Activated T-cell treated with anti-CD3 and anti-CD28 coated beads for 4 hours (primary cell): ENCODE measurements around the gene INTS11.
"Not testable (repeated sequence)": the region's sequence is repeated elsewhere in the genome, so short reads cannot be mapped to it uniquely, and the experiment has no call there.

ENCODE experiments used
- DNase-seq: peaks from one replicate; pipeline ENCODE4 v3.0.0-alpha.2; 2020

Gene INTS11

DNA sequence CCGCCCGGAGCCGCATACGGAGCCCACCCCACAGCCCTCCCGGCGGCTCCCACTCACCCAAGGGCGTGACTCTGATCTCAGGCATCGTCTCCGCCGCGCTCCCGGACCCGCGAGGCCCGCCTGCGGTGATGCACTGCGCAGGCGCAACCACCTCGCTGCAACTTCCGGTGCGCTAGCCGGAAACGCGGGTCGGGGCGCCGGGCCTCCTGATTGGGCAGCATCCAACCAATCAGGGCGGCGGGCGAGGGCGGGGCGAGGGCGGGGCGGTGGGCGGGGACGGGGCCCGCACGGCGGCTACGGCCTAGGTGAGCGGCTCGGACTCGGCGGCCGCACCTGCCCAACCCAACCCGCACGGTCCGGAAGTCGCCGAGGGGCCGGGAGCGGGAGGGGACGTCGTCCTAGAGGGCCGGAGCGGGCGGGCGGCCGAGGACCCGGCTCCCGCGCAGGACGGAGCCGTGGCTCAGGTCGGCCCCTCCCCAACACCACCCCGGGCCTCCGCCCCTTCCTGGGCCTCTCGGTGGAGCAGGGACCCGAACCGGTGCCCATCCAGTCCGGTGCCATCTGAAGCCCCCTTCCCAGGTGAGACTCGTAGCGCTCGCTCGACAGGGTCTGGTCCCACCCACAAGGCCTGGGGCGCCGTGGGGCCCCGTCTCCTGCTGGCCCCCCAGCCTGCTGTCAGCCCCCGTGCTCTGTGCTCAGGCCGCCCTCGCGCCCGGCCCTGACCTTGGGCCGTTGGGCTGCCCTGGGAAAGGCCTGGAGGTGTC lies at the start of gene INTS11, which contains the start of gene CPTP:
Gene INTS11, minus strand, starts transcription at position 137 of the 764 bp plus-strand sequence. Its CDS starts 52 bp downstream, at position 85.
Gene CPTP, plus strand, starts transcription at position 279 of the 764 bp plus-strand sequence. CDS start 2,109 bp downstream, outside the sequence.
- DNase-seq, result peak; percentile 95

DNA sequence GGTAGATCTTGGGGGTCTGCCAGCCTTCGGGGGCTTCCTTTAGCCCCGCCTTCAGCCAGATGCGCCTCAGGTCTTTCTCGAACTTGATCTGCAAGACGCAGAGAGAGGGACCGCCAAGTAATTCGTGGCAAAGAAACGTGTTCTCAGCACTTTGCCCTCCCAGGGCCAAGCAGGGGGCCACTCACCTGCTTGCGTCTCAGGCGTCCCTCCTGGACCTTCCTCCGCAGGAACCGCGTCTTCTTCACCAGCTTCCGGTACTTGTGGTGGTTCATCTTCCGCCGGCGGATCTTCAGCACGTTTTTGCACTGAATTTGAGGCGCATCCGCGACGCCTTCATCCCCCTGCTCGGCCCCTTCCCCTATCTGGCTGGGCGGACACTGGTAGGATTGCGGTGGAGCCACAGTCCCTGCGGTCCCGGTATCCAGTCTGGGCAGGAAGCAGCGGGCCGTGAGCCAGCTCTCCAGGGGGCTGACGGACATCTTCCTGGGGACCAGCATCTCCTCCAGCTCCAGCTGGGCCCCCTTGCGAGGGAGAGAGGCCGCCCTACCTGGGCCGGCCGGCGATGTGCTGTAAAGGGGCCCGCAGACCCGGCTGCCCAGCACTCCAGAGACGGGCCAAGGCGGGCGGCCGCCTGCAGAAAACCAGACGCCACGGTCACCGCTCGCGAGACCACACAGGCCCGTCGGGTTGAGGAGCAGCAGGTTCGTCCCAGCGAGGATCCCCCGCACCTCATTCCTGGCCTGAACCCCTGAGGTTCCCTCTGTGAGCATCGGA lies 49.5 kb upstream of the INTS11 start:
- no peak for DNase-seq

DNA sequence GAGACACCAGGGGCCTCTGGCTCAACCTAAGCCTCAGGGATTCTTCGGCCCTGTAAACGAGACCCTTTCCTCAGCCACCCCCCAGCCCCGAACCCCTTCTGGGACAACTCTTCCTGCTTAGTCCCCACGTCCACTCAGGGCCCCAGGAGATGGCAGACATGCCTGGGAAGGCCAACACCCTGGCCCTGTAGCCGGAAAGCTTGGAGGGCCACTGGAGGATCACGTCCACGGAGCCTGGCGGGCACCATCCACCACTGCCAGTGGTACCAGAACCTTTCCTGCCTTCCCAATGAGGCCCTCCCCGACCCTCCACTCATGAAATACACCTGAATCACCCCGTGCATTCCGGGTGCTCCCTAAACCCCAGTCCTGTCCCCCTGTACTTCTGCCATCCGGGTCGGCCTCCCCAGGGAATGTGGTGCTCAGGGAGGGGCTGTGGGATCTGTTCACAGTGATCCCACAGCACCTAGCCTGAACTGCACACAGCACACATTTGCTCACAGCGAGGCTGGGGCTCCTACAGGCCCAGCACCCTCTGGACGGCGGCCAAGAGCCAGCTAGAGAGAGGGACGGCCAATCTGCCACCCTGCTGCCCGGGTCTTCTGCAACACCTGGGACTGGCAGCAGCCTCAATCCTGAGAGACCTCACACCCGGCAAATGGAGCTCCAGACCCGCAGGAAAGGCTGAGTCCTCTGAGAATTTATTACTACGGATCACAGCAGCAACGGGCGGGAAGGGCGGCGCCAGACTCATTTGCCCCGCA lies 48.8 kb upstream of the INTS11 start:
- DNase-seq, result no peak

DNA sequence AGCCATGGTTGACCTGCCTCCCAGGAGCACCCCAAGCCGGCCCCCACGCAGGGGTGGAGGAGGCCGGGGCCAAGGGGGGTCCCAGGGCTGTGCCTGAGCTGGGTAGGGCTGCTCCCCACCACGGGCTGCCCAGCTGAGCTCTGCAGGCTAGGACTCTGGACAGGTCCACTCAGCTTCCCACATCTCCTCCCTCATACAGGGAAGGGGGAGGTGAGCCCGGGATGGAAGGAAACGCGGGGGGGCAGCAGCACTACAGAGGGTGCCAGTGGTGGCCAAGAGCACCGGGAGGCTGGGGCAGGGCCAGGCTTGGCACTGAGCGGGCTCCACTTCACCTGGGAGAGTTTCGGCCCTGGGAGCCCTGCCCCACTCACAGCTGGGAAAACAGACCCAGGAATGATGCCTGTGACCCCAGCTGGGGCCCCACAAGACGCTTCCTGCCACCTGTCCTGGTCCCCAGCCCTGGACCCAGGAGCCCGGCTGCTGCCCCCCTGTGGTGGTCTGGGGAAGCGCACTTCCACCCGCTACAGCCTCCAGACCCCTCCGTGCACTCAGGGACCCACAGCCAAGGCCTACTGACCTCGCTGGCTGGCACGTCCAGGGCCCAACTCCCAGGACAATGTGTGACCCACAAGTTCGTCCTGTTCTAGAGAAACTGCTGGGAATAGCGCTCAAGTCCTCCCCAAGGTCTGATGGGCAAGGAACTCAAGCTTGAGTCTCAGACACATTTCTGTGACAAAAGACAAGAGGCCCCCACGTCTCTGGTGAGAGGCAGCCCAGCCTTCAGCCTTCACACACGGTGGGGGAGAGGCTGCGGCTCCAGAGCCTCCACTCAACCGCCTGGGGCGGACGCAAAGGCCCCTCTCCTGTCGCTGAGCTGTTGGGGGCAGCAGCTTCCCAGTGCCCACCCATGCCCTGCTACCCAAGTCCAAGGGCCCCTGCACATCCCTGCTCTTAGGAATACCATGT lies 47.6 kb upstream of the INTS11 start:
- peak; percentile 67 for DNase-seq

DNA sequence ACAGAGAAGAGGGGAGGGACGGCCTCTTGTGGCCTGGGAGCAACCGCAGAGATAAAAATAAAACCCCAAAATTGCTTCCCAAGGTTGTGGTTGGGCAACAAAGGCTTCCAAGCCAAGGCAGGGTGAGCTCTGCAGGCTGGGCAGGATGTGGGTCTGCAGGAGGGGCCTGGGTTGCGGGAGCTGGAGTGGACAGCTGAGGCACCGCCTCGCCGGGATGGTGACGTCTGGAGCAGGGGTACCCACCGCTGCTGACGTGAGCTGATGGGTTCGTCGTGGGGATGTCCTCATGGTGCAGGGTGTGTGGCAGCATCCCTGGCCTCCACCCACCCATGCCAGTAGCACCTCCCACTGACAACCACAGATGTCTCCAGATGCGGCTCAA lies 46.9 kb upstream of the INTS11 start:
- no peak for DNase-seq

DNA sequence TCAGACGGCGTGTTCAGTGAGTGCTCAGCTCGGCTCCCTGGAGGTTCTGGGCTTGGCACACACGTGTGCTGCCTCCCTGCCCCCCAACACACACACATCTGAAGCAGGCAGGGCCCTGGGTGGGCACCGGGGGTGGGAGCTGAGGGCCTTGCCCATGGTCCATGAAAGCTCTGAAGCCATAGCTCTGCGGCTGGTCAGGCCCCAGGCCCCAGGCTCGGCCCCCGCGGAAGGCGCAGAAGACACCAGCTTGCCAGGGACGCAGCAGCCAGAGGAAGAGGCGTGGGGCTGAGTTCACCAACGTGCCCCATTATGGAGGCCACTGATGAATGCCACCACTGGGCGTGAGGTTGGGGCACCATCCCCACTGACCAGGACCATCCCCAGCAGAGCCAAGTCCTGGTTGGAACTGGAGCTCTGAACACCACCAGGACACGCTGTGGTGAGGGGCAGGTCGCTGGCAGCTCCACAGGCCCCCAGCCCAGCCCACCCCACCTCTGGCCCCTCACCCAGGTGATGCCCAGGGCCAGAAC lies 46.4 kb upstream of the INTS11 start:
- DNase-seq, result no peak

DNA sequence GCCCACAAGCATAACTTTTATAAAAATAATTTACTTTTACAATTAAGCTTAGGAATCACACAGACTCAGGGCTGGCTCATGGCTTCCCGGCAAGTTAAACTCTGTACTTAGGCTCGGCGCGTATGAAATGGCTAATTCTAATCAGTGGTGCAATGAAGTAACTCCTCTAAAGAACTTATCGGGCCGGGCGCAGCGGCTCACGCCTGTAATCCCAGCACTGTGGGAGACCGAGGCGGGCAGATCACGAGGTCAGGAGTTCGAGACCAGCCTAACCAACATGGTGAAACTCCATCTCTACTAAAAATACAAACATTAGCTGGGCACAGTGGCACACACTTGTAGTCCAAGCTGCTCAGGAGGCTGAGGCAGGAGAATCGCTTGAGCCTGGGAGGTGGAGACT lies 45.6 kb upstream of the INTS11 start:
- not testable (repeated sequence) for DNase-seq

DNA sequence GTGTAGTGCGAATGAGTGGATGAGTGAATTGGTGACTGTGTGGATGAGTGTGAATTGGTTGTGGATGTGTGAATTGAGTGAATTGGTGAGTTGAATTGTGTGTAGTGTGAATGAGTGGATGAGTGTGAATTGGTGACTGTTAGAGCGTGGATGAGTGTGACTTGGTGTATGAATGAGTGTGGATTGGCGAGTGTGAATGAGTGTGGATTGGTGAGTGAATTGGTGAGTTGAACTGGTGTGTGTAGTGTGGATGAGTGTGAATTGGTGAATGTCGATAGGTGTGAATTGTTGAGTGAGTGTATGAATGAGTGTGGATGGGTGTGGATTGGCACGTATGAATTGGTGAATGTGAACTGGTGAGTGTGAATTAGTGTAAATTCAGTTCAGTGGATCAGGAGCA lies 42.9 kb upstream of the INTS11 start:
- no peak for DNase-seq

DNA sequence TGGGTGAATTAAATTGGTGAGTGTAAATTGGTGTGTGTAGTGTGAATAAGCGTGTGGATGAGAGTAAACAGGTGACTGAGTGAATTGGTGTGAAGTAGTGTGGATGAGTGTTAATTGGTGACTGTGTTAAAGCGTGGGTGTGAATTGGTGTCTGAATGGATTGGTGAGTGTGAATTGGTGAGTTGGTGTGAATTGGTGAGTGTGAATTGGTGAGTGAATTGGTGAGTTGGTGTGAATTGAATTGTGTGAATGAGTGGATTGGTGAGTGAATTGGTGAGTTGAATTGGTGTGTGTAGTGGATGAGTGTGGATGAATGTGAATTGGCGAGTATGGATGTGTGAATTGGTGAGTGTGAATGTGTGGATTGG lies 42.2 kb upstream of the INTS11 start:
- no peak for DNase-seq

DNA sequence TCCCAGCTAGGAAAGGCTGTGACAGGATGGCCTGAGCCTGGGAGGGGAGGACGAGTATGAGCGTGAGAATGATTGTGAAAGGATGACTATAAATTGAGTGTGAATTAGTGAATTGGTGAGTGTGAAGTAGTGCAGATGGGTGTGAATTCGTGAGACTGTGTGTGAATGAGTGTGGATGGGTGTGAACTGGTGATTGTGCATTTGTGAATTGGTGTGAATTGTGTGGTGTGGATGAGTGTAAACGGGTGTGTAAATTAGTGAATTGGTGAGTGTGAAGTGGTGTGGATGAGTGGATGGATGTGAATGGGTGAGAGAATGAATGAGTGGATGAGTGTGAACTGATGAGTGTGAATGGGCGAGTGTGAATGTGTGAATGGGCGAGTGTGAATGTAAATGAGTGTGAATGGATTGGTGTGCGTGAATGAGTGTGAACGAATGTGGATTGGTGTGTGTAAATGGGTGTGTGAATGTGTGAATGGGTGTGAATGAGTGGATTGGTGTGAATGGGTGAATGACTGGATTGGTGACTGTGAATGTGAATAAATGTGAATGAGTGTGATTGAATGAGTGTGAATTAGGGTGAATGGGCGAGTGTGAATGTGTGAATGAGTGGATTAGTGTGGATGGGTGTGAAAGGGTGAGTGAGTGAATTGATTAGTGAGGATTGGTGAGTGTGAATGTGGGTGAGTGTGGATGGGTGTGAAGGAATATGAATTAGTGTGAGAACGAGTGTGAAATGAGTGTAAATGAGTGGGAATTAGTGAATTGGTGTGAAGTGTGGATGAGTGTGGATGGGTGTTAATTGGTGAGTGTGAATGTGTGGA lies 41.6 kb upstream of the INTS11 start:
- DNase-seq, result no peak

DNA sequence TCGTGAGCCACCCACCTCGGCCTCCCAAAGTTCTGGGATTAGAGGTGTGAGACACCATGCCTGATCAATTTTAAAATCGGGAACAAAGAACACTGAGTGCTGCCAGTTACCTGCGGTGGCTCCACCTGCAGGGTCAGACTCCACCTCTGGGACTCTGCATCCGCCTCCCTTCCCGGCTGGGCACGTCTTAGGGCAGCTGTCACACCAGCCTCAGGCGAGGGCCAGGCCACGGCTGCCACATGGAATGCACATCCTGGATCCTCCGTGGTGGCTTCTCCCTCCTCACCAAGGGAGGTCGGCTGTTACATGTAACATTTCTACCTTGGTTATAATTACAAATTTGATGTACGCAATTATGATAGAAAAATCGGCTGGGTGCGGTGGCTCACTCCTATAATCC lies 39.8 kb upstream of the INTS11 start:
- DNase-seq, result no peak

DNA sequence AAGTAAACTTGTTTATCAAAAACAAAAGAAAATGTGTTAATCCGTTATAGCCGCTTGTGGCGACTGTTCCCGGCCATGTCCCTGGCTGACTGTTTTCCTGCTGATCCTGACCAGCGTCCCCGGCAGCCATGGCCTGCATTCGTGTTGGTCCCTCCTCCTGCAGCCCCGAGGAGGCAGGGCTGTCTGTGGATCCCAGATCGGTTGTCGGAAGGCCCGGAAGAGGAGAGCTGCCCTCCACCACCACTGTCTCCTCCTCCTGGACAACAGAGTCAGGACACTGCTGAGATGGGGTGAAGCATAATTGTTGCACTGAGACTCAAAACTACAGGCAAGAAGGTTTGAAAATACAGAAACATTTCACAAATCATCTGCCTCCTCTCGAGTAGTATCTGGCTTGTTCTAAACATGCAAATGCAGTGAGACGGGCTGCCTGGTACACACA lies 37.5 kb upstream of the INTS11 start:
- no peak for DNase-seq

DNA sequence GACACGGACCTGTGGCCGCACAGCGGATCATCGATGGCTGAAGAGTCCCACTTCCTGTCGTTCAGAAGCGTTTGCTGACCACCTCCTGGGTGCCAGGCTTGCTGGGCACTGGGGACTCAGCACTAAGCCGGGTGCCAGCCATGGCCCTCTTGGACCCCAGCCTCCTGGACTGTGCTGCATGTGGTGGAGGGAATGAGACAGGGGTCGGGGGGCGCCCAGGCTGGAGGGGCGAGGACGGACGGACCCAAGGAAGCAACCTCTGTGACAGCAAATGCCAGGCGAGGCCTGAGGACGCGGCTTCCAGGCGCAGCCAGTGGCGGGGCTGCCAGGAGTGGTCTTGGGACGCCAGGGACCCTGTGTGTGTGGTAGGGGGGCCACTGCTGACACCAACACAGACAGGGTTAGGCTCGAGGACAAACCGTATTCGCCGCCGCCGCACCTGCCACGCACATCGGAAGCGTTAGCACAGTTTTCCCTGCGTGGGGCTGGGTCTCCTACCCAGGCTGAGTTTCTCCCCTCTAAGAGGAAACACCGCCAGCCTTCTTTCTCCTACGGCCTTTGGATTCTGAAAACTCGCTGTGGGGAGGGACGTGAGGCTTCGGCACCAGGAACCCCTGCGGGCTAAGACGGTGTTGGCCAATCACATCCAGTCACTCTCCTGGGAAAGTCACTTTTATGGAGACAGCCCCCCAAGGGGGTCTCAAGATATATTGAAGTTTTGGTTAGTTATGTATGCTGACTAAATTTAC lies 36.9 kb upstream of the INTS11 start:
- no peak for DNase-seq

DNA sequence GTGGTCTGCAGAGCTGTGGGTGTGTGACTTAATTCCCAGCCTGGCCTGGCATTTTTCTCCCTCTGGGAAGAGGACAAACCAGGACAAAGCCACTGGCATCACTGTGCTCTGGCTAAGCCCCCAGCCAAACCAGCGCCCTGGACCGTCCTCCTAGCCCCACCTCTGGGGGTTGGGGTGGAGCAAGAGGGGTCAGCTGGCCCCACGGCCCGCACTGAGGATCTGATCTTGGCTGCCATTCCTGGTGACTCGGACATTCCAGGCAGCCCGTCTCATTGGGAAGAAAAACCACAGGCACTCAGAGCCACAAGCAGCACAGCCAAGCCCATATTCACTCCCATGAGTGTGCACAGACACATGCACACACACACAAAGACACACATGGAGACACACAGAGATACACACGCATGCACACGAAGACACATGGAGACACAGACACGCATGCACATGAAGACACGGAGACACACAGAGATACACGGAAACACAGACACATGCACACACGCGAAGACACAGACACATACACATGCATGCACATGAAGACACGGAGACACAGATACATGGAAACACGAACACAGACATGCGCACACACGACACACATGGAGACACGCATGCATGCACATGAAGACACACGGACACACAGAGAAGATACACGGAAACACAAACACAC lies 36.2 kb upstream of the INTS11 start:
- DNase-seq, result no peak

DNA sequence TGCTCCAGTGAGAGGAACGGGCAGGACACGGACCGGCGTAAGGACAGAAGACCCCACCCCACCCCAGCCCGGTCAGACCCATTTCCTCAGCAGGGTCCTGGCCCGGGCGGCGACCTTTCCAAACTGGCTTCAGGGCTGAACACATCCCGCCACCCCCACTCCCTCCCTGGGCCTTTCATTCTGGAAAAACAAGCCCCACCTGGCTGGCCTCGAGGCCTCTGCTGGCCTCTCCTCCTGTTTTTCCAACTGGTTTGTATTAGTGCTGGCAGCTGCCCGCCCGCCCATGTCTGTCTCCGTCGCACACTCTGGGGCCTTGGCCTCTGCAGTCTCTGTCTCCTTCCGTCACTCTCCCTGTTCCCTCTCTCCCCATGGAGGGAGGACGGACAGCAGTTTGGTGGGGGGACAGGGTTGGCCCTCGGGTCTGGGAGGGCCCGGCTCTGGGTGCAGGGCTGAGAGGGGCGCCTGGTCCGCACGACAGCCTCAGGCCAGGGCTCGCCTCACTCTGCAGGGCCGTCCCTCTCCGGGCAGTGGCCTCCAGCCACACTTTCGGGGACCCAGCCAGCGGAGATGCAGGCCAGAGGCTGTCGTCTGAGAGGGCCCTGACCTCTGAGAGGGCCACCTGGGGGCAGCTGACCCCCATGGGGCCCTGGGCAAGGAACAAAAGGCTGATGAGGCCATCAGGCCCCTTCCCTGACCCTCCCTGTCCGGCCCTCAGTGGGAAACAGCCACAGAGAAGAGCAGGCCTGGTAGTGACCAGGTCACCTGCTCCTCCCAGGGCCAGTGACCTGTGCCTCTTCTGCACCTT lies 35.4 kb upstream of the INTS11 start:
- no peak for DNase-seq

DNA sequence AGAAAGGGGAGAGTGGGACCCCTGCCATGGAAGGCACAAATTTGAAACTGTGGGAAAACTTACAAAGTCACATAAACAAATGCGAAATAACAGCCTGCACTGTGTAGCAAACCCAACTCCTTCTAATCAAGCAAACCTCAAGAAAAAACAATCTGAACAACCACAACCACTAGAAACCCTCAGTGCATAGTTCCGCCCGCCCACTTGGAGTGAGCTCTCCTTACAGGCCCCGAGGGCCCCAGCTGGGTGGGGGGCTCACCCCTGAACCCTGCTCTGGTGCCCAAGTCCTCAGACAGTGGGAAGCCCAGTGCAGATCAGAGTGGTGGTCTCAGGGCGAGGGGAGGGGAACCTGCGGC lies 34.8 kb upstream of the INTS11 start:
- DNase-seq, result no peak

DNA sequence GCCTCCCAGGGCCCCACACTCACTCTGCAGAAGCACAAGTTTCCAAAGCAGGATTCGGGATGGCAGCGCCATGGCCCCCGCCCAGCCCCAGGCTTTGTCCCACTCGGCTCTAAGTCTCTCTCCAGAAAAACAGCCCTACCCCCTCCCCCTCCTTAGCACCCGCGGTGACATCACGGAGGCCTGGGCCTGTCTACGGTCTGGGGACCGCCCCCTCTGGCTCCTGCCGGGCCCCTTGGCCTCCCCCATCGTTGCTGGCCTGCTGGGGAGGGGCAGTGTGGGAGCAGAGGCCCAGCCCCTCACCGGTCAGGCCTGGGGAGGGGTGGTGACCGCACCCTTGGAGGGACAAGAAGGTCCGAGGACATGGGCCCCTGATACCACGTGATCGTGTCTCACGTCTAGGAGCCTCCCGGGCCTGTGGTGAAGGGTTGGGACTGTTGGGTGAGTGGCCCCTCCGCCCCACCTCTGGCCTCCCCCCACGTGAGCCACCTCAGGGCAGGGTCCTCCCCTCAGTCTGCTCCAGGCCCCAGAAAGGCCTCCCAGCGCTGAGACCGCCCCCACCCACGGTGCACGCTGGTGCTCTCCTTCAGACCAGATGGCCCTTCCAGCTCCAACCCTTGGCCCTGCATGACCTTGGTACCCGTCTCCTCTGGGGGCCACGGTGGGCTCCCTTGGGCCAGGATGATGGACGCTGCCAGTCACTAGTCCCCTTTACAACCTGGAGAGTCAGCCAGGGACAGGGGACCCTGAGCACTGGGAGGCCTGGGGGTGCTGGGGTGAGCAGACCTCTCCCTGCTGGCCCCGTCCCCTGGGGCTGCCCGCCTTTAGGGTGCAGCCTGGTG lies 34.2 kb upstream of the INTS11 start, which contains the start of gene MXRA8:
Gene MXRA8, minus strand, starts transcription at position 123 of the 839 bp plus-strand sequence. Its CDS starts 51 bp downstream, at position 72.
- no peak for DNase-seq
